GM23338 (cell line): ENCODE data around the gene ERRFI1.

ENCODE experiments used
- EZH2 ChIP-seq: fragments of 200-600 bp; sonication (generic); IDR thresholded peaks from one replicate; pipeline ENCODE4 v1.8.0; 2017; ENCODE audit warnings: antibody characterized with exemption, mild to moderate bottlenecking, low read depth; ENCODE audit not compliant: unreplicated experiment
- EZH2phosphoT487 ChIP-seq: fragments of 200-600 bp; sonication (generic); IDR thresholded peaks from one replicate; pipeline ENCODE4 v1.8.1; 2018; ENCODE audit warnings: antibody characterized with exemption; ENCODE audit not compliant: unreplicated experiment
- NANOG ChIP-seq: IDR thresholded peaks from 2 replicates; pipeline ENCODE4 v1.6.1; 2016; ENCODE audit warnings: antibody characterized with exemption, borderline replicate concordance
- POLR2AphosphoS5 ChIP-seq: IDR thresholded peaks from 2 replicates; pipeline ENCODE4 v1.6.1; 2016; ENCODE audit warnings: antibody characterized with exemption, low read depth
- ZNF331 ChIP-seq: fragments of 250-450 bp; sonication (Bioruptor Pico); IDR thresholded peaks from 2 replicates; pipeline ENCODE4 v1.5.0; 2020; ENCODE audit warnings: low read depth, mild to moderate bottlenecking, moderate library complexity
- TF ChIP-seq, protein P1 (sequence below), 2 experiments: fragments of 200-600 bp in 1 of 2; sonication (generic) in 1 of 2; conservative IDR thresholded peaks; 2 replicates each; pipeline versions ENCODE4 v1.5.1 to v1.6.1; 2016 to 2017; ENCODE audit warnings: antibody characterized with exemption in 2 of 2, low read depth in 2 of 2, mild to moderate bottlenecking in 2 of 2, moderate library complexity in 1 of 2

DNA sequence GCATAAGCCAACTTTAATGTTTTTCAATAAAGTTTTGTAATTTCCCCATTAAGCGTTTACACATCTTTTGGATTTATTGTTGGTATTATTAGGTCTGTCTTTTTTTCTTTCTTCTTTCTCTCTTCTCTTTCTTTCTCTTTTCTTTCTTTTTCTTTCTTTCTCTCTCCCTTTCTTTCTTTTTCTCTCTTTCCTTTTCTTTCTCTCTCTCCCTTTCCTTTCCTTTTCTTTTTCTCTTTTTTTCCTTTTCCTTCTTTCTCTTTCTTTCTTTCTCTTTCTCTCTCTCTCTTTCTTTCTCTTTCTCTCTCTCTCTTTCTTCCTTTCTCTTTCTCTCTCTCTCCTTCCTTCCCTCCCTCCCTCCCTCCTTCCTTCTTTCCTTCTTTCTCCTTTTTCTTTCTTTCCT, 31.3 kb downstream of the ERRFI1 start:
- TF ChIP-seq, protein P1, sequence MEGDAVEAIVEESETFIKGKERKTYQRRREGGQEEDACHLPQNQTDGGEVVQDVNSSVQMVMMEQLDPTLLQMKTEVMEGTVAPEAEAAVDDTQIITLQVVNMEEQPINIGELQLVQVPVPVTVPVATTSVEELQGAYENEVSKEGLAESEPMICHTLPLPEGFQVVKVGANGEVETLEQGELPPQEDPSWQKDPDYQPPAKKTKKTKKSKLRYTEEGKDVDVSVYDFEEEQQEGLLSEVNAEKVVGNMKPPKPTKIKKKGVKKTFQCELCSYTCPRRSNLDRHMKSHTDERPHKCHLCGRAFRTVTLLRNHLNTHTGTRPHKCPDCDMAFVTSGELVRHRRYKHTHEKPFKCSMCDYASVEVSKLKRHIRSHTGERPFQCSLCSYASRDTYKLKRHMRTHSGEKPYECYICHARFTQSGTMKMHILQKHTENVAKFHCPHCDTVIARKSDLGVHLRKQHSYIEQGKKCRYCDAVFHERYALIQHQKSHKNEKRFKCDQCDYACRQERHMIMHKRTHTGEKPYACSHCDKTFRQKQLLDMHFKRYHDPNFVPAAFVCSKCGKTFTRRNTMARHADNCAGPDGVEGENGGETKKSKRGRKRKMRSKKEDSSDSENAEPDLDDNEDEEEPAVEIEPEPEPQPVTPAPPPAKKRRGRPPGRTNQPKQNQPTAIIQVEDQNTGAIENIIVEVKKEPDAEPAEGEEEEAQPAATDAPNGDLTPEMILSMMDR (conservative IDR thresholded peaks at IDR 0.05; ENCODE audit: low read depth in 2 of 2): no peak
- no peak for TF ChIP-seq EZH2phosphoT487
- no peak for TF ChIP-seq POLR2AphosphoS5
- TF ChIP-seq ZNF331 (CRISPR knock-in tag): no peak
- TF ChIP-seq NANOG: no peak
- TF ChIP-seq EZH2: no peak
